HG03103 (cell line): ENCODE data around the gene ROGDI.
"Not testable (repeated sequence)": the region's sequence is repeated elsewhere in the genome, so short reads cannot be mapped to it uniquely, and the experiment has no call there.

Experiments
- ATAC-seq: cut with Tn5 transposase; IDR thresholded peaks from one replicate; pipeline ENCODE4 v1.9.1; 2021; ENCODE audit warnings: low read depth; ENCODE audit not compliant: unreplicated experiment

ROGDI gene

GRCh38 chr16:4795181-4795827 lies 7.1 kb downstream of the ROGDI start, which contains the start of gene SMIM22:
TSS of gene SMIM22 (plus strand) at chr16:4795369. CDS start at chr16:4795735, 366 bp downstream.
- no peak for ATAC-seq

- no peak for ATAC-seq
Measured at GRCh38 chr16:4792951-4793513, 9.4 kb downstream of the ROGDI start.

GRCh38 chr16:4790871-4791270 lies 11.6 kb downstream of the ROGDI start:
- no peak for ATAC-seq

- no peak for ATAC-seq
Measured at GRCh38 chr16:4790261-4790660, 12.2 kb downstream of the ROGDI start.

- no peak for ATAC-seq
Measured at GRCh38 chr16:4788910-4789309, 13.5 kb downstream of the ROGDI start.

GRCh38 chr16:4788489-4788889 lies 13.9 kb downstream of the ROGDI start:
- no peak for ATAC-seq

- ATAC-seq = no peak
Measured at GRCh38 chr16:4787627-4788482, 14.6 kb downstream of the ROGDI start, which contains the start of gene SEPTIN12. TSS of gene SEPTIN12 (minus strand) at chr16:4788345. CDS start at chr16:4787645, 700 bp downstream.

- no peak for ATAC-seq
Measured at GRCh38 chr16:4787068-4787467, 15.4 kb downstream of the ROGDI start.

GRCh38 chr16:4785758-4786433 lies 16.5 kb downstream of the ROGDI start:
- ATAC-seq = no peak

- not testable (repeated sequence) for ATAC-seq
Measured at GRCh38 chr16:4784444-4784987, 17.9 kb downstream of the ROGDI start.

GRCh38 chr16:4783951-4784336 lies 18.5 kb downstream of the ROGDI start:
- no peak for ATAC-seq

GRCh38 chr16:4783251-4783950 lies 19.0 kb downstream of the ROGDI start:
- no peak for ATAC-seq

GRCh38 chr16:4780235-4780634 lies 22.2 kb downstream of the ROGDI start:
- no peak for ATAC-seq

- no peak for ATAC-seq
Measured at GRCh38 chr16:4778050-4778392, 24.4 kb downstream of the ROGDI start.

- ATAC-seq = no peak
Measured at GRCh38 chr16:4777339-4778049, 24.9 kb downstream of the ROGDI start.

- no peak for ATAC-seq
Measured at GRCh38 chr16:4776141-4776705, 26.2 kb downstream of the ROGDI start.

GRCh38 chr16:4775005-4775404 lies 27.4 kb downstream of the ROGDI start:
- no peak for ATAC-seq

GRCh38 chr16:4772351-4772750 lies 30.1 kb downstream of the ROGDI start:
- ATAC-seq = no peak

- ATAC-seq = no peak
Measured at GRCh38 chr16:4771646-4772045, 30.8 kb downstream of the ROGDI start.
